Esophagus squamous epithelium (tissue), 5 donors: ENCODE data around the gene MDH1. TPM values are rescaled to one million over a fixed set of nuclear protein-coding genes. Genes with fewer than 3 reads are reported as not detected.
"Not testable (repeated sequence)": the region's sequence is repeated elsewhere in the genome, so short reads cannot be mapped to it uniquely, and the experiment has no call there.

Experiments used
- DNase-seq: peaks from one replicate; lab custom pipeline; 2025; lab: John Stamatoyannopoulos, UW
- H3K27ac ChIP-seq, 4 donors: fragments of 200-600 bp; sonication (generic); one replicate each; pipeline ENCODE4 v1.5.1; 2016 to 2019; ENCODE audit warnings: mild to moderate bottlenecking in 1 of 4
- H3K27me3 ChIP-seq, 4 donors: fragments of 200-600 bp; sonication (generic); 1 replicate in 3 of 4; 2 replicates in 1 of 4; pipeline versions ENCODE4 v1.5.1 to v1.6.0; 2017 to 2021; ENCODE audit warnings: antibody characterized with exemption in 1 of 4
- H3K36me3 ChIP-seq, 3 donors: fragments of 200-600 bp; sonication (generic); one replicate each; pipeline ENCODE4 v1.5.1; 2016 to 2019
- H3K4me1 ChIP-seq, 3 donors: fragments of 200-600 bp; sonication (generic); one replicate each; pipeline ENCODE4 v1.5.1; 2017 to 2019
- H3K4me3 ChIP-seq, 4 donors: fragments of 200-600 bp; sonication (generic); 1 replicate in 3 of 4; 2 replicates in 1 of 4; pipeline ENCODE4 v1.5.1; 2016 to 2019; ENCODE audit warnings: mild to moderate bottlenecking in 2 of 4, moderate library complexity in 1 of 4
- H3K9me3 ChIP-seq, 3 donors: fragments of 200-600 bp; sonication (generic); one replicate each; pipeline ENCODE4 v1.5.1; 2016 to 2019
- CTCF ChIP-seq, 6 experiments: fragments of 450-650 bp in 4 of 6; fragments of 200-600 bp in 2 of 6; sonication (generic) in 2 of 6; IDR thresholded peaks; one replicate each; pipeline ENCODE4 v1.5.1; 2016 to 2019; ENCODE audit warnings: antibody characterized with exemption in 6 of 6, mild to moderate bottlenecking in 4 of 6, moderate library complexity in 4 of 6
- POLR2A ChIP-seq, 4 donors: fragments of 450-650 bp; IDR thresholded peaks; one replicate each; pipeline ENCODE4 v1.6.1; 2017; ENCODE audit warnings: antibody characterized with exemption in 4 of 4, mild to moderate bottlenecking in 4 of 4, moderate library complexity in 3 of 4
- WGBS, 2 donors: methylation state at CpG; one replicate each; pipeline ENCODE4 v1.1.5; 2018; 5-methylcytosine and 5-hydroxymethylcytosine counted together
- intact Hi-C: fragments of 100-400 bp; cut with DNase I; formaldehyde crosslinking; loops from one replicate; pipeline ENCODE4 v1.15.0; 2022
- total RNA-seq, 4 donors: library from RNA; depleted of rRNA; stranded (reverse); fragments of >200 nt; gene quantifications; one replicate each; pipeline ENCODE4 v1.1.0, GENCODE V29; 2016
- donor health status: DM: yes; HTN: yes; CAD: no.

The MDH1 gene
- total RNA-seq, 4 donors from 2014 or later: 97.7 to 197 (median 134) TPM

- H3K27me3 ChIP-seq: no peaks in the 10 kb centered on the region
Observed at GRCh38 chr2:63596401-63596883, 7.7 kb downstream of the MDH1 start.

GRCh38 chr2:63598981-63599380 lies 10.2 kb downstream of the MDH1 start:
- Histone ChIP-seq H3K4me3 (no peak overlapping the region), H3K36me3 (peaks cover 0 to 99% (median 8%) of the 10 kb centered on the region in 3 donors), H3K4me1 (no peaks in the 10 kb centered on the region), H3K9me3 (no peaks in the 10 kb centered on the region), H3K27ac (no peak overlapping the region), H3K27me3 (no peaks in the 10 kb centered on the region)
- intact Hi-C loops: no loop called here
- WGBS, 2 donors: 87 to 93% methylated on average over 2 of the region's 2 CpGs
- DNase-seq: no peak
- TF ChIP-seq CTCF (IDR thresholded peaks at IDR 0.05) (no peak), POLR2A (IDR thresholded peaks at IDR 0.05) (no peak)

More at GRCh38 chr2:63596401-63596883, 7.7 kb downstream of the MDH1 start:
- Histone ChIP-seq H3K27ac (no peak overlapping the region), H3K4me3 (no peak overlapping the region), H3K36me3 (peaks cover 0 to 86% (median 0%) of the 10 kb centered on the region in 3 donors), H3K9me3 (no peaks in the 10 kb centered on the region), H3K4me1 (peaks cover 0 to 4% (median 0%) of the 10 kb centered on the region in 3 donors)
- WGBS, 2 donors: 91 to 96% methylated on average over 2 of the region's 2 CpGs
- no peak for TF ChIP-seq POLR2A (IDR thresholded peaks at IDR 0.05)
- no peak for TF ChIP-seq CTCF (IDR thresholded peaks at IDR 0.05)
- DNase-seq: no peak
- intact Hi-C loops: no loop called here

- Histone ChIP-seq H3K9me3 (no peaks in the 10 kb centered on the region), H3K27me3 (no peaks in the 10 kb centered on the region), H3K27ac (no peak overlapping the region), H3K36me3 (peaks cover 5 to 99% (median 26%) of the 10 kb centered on the region in 3 donors), H3K4me1 (no peaks in the 10 kb centered on the region), H3K4me3 (no peak overlapping the region)
- WGBS, 2 donors: 78 to 100% methylated on average over 1 of the region's 1 CpG
- DNase-seq: no peak
- intact Hi-C loops: no loop called here
- TF ChIP-seq POLR2A (IDR thresholded peaks at IDR 0.05): no peak
- no peak for TF ChIP-seq CTCF (IDR thresholded peaks at IDR 0.05)
Observed at GRCh38 chr2:63600881-63601460, 12.2 kb downstream of the MDH1 start.

GRCh38 chr2:63604666-63605065 lies 15.9 kb downstream of the MDH1 start:
- intact Hi-C loops: no loop called here
- 84 to 87% methylated on average over 4 of the region's 4 CpGs for WGBS, 2 donors
- Histone ChIP-seq H3K27me3 (no peaks in the 10 kb centered on the region), H3K9me3 (no peaks in the 10 kb centered on the region), H3K27ac (no peak overlapping the region), H3K36me3 (peaks cover 5 to 86% (median 40%) of the 10 kb centered on the region in 3 donors), H3K4me1 (no peaks in the 10 kb centered on the region), H3K4me3 (no peak overlapping the region)
- DNase-seq: no peak
- TF ChIP-seq POLR2A (IDR thresholded peaks at IDR 0.05) (no peak), CTCF (IDR thresholded peaks at IDR 0.05) (no peak)

GRCh38 chr2:63608865-63609264 lies 20.1 kb downstream of the MDH1 start:
- intact Hi-C loops, H3K4me1 ChIP-seq, H3K27me3 ChIP-seq, H3K27ac ChIP-seq, H3K9me3 ChIP-seq, DNase-seq, H3K4me3 ChIP-seq: not testable (repeated sequence)
- WGBS, 2 donors: 54 to 72% methylated on average over 6 to 8 of the region's 8 CpGs
- H3K36me3 ChIP-seq: peaks cover 5 to 44% (median 32%) of the 10 kb centered on the region in 3 donors
